ENCODE measurements around the gene TMEM248. TPM values are rescaled to one million over a fixed set of nuclear protein-coding genes. Genes with fewer than 3 reads are reported as not detected.
A peak's percentile ranks its signal among the peaks of the same experiment; 100 is the strongest.

The TMEM248 gene
- total and polyA plus RNA-seq, 2 of the 13 experiments (the other 11 are each of a cell fraction or from before 2014, with no cell fraction given): 54.3 to 109 TPM

- TF ChIP-seq ZHX2 (IDR thresholded peaks at IDR 0.05; ENCODE audit: low read depth) (peak; percentile 70), ZHX2 (CRISPR knock-in tag; IDR thresholded peaks at IDR 0.05; ENCODE audit: borderline replicate concordance) (no peak), KLF16 (CRISPR knock-in tag; IDR thresholded peaks at IDR 0.05) (peak in 1 of 2 experiments; percentile 86; a peak in 2 of 4 replicates), GPN1 (CRISPR knock-in tag; IDR thresholded peaks at IDR 0.05; ENCODE audit: borderline replicate concordance) (no peak; the same call in 1 of the 2 replicates), ZSCAN5A (CRISPR knock-in tag; IDR thresholded peaks at IDR 0.05; ENCODE audit: borderline replicate concordance) (peak; percentile 83; the same call in 1 of the 2 replicates), TRIM22 (IDR thresholded peaks at IDR 0.05) (no peak), RARA (CRISPR knock-in tag; IDR thresholded peaks at IDR 0.05) (no peak), TSC22D2 (CRISPR knock-in tag; IDR thresholded peaks at IDR 0.05; ENCODE audit: borderline replicate concordance) (peak; percentile 71; the same call in 1 of the 2 replicates), ZHX1 (CRISPR knock-in tag; IDR thresholded peaks at IDR 0.05; ENCODE audit: low read depth) (peak; percentile 96), NFKBIZ (CRISPR knock-in tag; IDR thresholded peaks at IDR 0.05) (peak; percentile 70; the same call in 1 of the 2 replicates), KLF15 (CRISPR knock-in tag; IDR thresholded peaks at IDR 0.05; ENCODE audit: borderline replicate concordance) (no peak)
- TF ChIP-seq, protein P1, sequence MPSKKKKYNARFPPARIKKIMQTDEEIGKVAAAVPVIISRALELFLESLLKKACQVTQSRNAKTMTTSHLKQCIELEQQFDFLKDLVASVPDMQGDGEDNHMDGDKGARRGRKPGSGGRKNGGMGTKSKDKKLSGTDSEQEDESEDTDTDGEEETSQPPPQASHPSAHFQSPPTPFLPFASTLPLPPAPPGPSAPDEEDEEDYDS (CRISPR knock-in tag; IDR thresholded peaks at IDR 0.05): peak; percentile 52; the same call in 1 of the 2 replicates
- TF ChIP-seq, protein P2, sequence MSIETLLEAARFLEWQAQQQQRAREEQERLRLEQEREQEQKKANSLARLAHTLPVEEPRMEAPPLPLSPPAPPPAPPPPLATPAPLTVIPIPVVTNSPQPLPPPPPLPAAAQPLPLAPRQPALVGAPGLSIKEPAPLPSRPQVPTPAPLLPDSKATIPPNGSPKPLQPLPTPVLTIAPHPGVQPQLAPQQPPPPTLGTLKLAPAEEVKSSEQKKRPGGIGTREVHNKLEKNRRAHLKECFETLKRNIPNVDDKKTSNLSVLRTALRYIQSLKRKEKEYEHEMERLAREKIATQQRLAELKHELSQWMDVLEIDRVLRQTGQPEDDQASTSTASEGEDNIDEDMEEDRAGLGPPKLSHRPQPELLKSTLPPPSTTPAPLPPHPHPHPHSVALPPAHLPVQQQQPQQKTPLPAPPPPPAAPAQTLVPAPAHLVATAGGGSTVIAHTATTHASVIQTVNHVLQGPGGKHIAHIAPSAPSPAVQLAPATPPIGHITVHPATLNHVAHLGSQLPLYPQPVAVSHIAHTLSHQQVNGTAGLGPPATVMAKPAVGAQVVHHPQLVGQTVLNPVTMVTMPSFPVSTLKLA (IDR thresholded peaks at IDR 0.05): peak; percentile 81
These were observed at the start of gene TMEM248 (continued) for GRCh38 chr7:66920769-66921395.
